T-cell (primary cell): Measurements from ENCODE around the gene DHRS12. TPM values are rescaled to one million over a fixed set of nuclear protein-coding genes. Genes with fewer than 3 reads are reported as not detected.

Experiments used
- ATAC-seq, 4 experiments: fragments of 200-7000 bp in 3 of 4; fragments of 150-1000 bp in 1 of 4; cut with Tn5 transposase; replicated peaks in 1 of 4; 1 replicate in 3 of 4; 2 replicates in 1 of 4; pipeline ENCODE4 v1.10.0; 2021; ENCODE audit warnings: moderate library complexity in 3 of 4, mild to moderate bottlenecking in 2 of 4, moderate number of reproducible peaks in 1 of 4
- CTCF ChIA-PET, 2 donors: fragments of 300-600 bp; sonication (Branson Sonifier 250); formaldehyde crosslinking; loops; one replicate each; lab custom pipeline; 2022; ENCODE audit warnings: antibody characterized with exemption in 2 of 2; lab: Charles Lee
- POLR2A ChIA-PET, 2 donors: fragments of 300-600 bp; sonication (Branson Sonifier 250); formaldehyde crosslinking; loops; one replicate each; lab custom pipeline; 2022; ENCODE audit warnings: antibody characterized with exemption in 2 of 2; lab: Charles Lee
- DNase-seq, 35 experiments: peaks; one replicate each; pipeline versions ENCODE4 v3.0.0 to v3.0.0-alpha.2; 2013 to 2023
- H3K27ac ChIP-seq: one replicate; pipeline ENCODE4 v1.5.1; 2013; ENCODE audit warnings: low read length
- H3K27me3 ChIP-seq, 2 experiments: replicated peaks in 1 of 2; 1 replicate in 1 of 2; 2 replicates in 1 of 2; pipeline versions ENCODE4 v1.6.1 to v1.7.0; 2013; ENCODE audit warnings: low read length in 1 of 2, mixed read lengths in 1 of 2; ENCODE audit not compliant: control insufficient read depth in 2 of 2, insufficient read depth in 2 of 2; ENCODE audit errors: extremely low read depth in 1 of 2
- H3K36me3 ChIP-seq, 2 donors: 1 replicate in 1 of 2; 2 replicates in 1 of 2; pipeline versions ENCODE4 v1.6.1 to v1.7.0; 2013; ENCODE audit warnings: low read length in 1 of 2; ENCODE audit not compliant: control insufficient read depth in 2 of 2, insufficient read depth in 1 of 2; ENCODE audit errors: extremely low read depth in 1 of 2
- H3K4me1 ChIP-seq, 2 experiments: 1 replicate in 1 of 2; 2 replicates in 1 of 2; pipeline versions ENCODE4 v1.6.1 to v1.7.0; 2013; ENCODE audit warnings: low read length in 2 of 2, mixed read lengths in 1 of 2; ENCODE audit not compliant: insufficient read depth in 2 of 2, control insufficient read depth in 1 of 2; ENCODE audit errors: extremely low read depth in 1 of 2
- H3K4me3 ChIP-seq, 2 donors: 1 replicate in 1 of 2; 2 replicates in 1 of 2; pipeline versions ENCODE4 v1.5.1 to v1.7.0; 2013; ENCODE audit warnings: mild to moderate bottlenecking in 2 of 2, low read length in 1 of 2, moderate library complexity in 1 of 2; ENCODE audit not compliant: control insufficient read depth in 1 of 2; ENCODE audit errors: extremely low read depth in 1 of 2
- H3K9me3 ChIP-seq: 2 replicates; pipeline ENCODE4 v1.7.0; 2013
- H3K27ac Mint-ChIP-seq, 2 donors: one replicate each; pipeline ENCODE4 v1.8.0; 2020 to 2021; ENCODE audit warnings: mild to moderate bottlenecking in 2 of 2, mixed read lengths in 2 of 2
- H3K27me3 Mint-ChIP-seq, 2 donors: one replicate each; pipeline ENCODE4 v1.8.0; 2021 to 2022; ENCODE audit warnings: mixed read lengths in 2 of 2
- H3K36me3 Mint-ChIP-seq: one replicate; pipeline ENCODE4 v1.8.0; 2021; ENCODE audit warnings: mixed read lengths
- H3K4me1 Mint-ChIP-seq, 3 donors: one replicate each; pipeline ENCODE4 v1.8.0; 2020 to 2022; ENCODE audit warnings: mixed read lengths in 3 of 3, mild to moderate bottlenecking in 1 of 3
- H3K4me3 Mint-ChIP-seq, 3 donors: one replicate each; pipeline ENCODE4 v1.8.0; 2020 to 2022; ENCODE audit warnings: mild to moderate bottlenecking in 3 of 3, mixed read lengths in 3 of 3, moderate library complexity in 3 of 3
- H3K9me3 Mint-ChIP-seq, 3 donors: one replicate each; pipeline ENCODE4 v1.8.0; 2020 to 2022; ENCODE audit warnings: mixed read lengths in 3 of 3
- WGBS: methylation state at CpG from one replicate; pipeline ENCODE4 v1.1.5; 2013; ENCODE audit warnings: missing lambda C conversion rate; ENCODE audit not compliant: insufficient coverage; 5-methylcytosine and 5-hydroxymethylcytosine counted together
- total RNA-seq, 35 experiments: library from RNA in 6 of 35; stranded (reverse) in 6 of 35; fragments of 120-200 nt in 1 of 35; gene quantifications; one replicate each; pipeline versions ENCODE4 v1.2.1 to v1.2.4 and lab custom pipeline; 2013 to 2026

DHRS12 gene
- total RNA-seq, 5 donors from 2014 or later (not counting 1 experiment from before 2014, with no cell fraction given), result 18.1 to 27.8 (median 21.7) TPM

DNA sequence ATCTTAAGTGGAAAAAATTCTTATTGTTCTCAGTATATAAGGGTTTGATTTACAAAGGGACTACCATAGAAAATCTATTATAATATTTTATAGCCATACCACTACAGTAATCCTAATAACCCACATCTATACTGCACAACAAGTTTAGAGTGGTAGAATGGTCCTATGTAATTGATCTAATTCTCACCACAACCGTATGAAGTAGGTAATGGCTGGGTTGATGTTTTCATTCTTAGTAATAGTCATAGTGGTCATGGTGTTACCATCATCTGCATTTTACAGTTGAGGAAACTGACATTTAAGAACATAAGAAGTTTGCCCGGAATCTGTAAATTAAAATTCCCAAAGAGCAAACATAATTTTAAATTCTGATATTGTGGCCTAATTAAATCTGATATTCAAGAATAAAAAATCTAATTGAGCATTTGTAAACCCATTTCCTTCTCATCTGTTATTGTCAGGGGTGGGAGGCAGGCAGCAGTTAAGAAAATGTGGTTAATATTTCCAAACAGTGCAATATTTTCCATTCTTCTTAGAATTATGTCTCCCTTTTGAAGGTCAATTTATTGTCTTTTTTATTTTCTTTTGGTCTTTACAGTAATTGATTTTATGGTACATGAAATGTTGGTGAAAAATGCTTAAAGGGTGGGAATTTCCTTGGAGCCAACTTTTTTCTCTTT is 65.6 kb downstream of the DHRS12 start:
- no peak for ATAC-seq
- H3K4me1 Mint-ChIP-seq, result peaks cover 0 to 8% (median 4%) of the 10 kb centered on the region in 3 donors
- no peak overlapping the region for H3K4me3 ChIP-seq
- no peak for DNase-seq
- H3K27me3 Mint-ChIP-seq, result no peaks in the 10 kb centered on the region
- ChIA-PET CTCF (interaction anchor here in 1 of 2 donors (0.6 kb wide), 1 partner anchor 9 kb away, joined by 4 read pairs; no protein-coding TSS in a partner anchor), POLR2A (no interaction called here)
- no peak overlapping the region for H3K27ac Mint-ChIP-seq
- no peak overlapping the region for H3K4me3 Mint-ChIP-seq
- peaks cover 0 to 6% of the 10 kb centered on the region in 2 experiments for H3K4me1 ChIP-seq
- no peaks in the 10 kb centered on the region for H3K27me3 ChIP-seq
- H3K36me3 ChIP-seq, result peaks cover 0 to 29% of the 10 kb centered on the region in 2 donors
- peaks cover 67% of the 10 kb centered on the region for H3K36me3 Mint-ChIP-seq
- no peak overlapping the region for H3K27ac ChIP-seq
- H3K9me3 ChIP-seq, result no peaks in the 10 kb centered on the region
- WGBS, result no CpG with 5 or more reads among the region's 2 CpGs
- no peaks in the 10 kb centered on the region for H3K9me3 Mint-ChIP-seq

DNA sequence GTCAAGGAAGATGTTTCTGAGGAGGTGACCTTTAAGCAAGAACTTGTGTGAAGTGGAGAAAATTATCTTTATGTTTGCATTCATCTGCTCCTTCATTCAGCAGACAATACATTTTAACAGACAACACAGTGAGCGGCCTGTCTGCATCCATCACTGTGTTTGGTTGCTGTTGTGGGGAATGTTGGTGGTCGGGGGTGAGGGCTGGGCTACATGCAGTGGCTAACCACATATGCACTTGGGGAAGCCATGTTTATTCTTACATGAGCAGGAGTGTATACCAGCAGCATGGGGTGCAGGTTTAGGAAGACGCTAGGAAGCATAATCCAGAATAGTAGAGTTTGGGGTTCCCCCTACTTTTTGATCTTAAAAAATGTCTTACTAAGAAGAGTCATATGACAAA is 66.4 kb downstream of the DHRS12 start:
- Mint-ChIP-seq H3K9me3 (no peaks in the 10 kb centered on the region), H3K27ac (peak overlapping the region in 1 of 2 donors; percentile 58), H3K36me3 (peaks cover 64% of the 10 kb centered on the region), H3K4me3 (no peak overlapping the region), H3K4me1 (peaks cover 0 to 8% (median 4%) of the 10 kb centered on the region in 3 donors), H3K27me3 (no peaks in the 10 kb centered on the region)
- DNase-seq (peak in 1 of 35 experiments; percentile 6), ATAC-seq (no peak)
- no peak overlapping the region for H3K4me3 ChIP-seq
- CTCF ChIA-PET, result interaction anchor here in 1 of 2 donors (0.6 kb wide), 1 partner anchor 9 kb away, joined by 3 read pairs; no protein-coding TSS in a partner anchor
- H3K36me3 ChIP-seq, result peaks cover 0 to 29% of the 10 kb centered on the region in 2 donors
- no peaks in the 10 kb centered on the region for H3K27me3 ChIP-seq
- no peak overlapping the region for H3K27ac ChIP-seq
- POLR2A ChIA-PET, result interaction anchor here (0.6 kb wide), 2 partner anchors 8 to 1958 kb away, joined by 3 to 11 read pairs; no protein-coding TSS in a partner anchor
- no peaks in the 10 kb centered on the region for H3K9me3 ChIP-seq
- WGBS, result 25% methylated on average over 1 of the region's 3 CpGs
- peaks cover 0 to 6% of the 10 kb centered on the region in 2 experiments for H3K4me1 ChIP-seq

DNA sequence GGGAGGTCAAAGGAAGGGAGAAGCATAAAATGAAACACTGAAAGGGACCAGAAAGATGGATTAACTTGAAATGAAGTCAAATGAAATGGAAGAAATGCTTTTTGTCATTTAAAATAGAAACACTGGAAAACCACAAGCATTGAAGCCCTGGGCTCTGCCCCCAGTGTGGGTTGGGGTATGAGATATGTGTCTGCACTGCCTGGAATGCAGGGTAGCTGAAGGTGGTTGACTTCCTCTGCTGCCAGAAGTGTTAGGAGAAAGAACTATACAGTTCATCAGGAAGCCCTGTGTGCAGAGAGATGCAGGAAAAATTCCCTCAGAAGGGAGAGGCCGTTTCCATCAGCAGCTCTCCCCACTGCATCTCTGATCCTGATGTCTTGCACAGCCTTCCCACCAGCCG is 69.2 kb downstream of the DHRS12 start:
- 80% methylated on average over 2 of the region's 2 CpGs for WGBS
- DNase-seq (no peak), ATAC-seq (no peak)
- H3K9me3 Mint-ChIP-seq, result no peaks in the 10 kb centered on the region
- H3K27ac ChIP-seq, result no peak overlapping the region
- POLR2A ChIA-PET, result no interaction called here
- H3K27me3 ChIP-seq, result no peaks in the 10 kb centered on the region
- peaks cover 0 to 15% of the 10 kb centered on the region in 2 experiments for H3K4me1 ChIP-seq
- no peaks in the 10 kb centered on the region for H3K9me3 ChIP-seq
- peaks cover 0 to 12% (median 7%) of the 10 kb centered on the region in 3 donors for H3K4me1 Mint-ChIP-seq
- no peaks in the 10 kb centered on the region for H3K27me3 Mint-ChIP-seq
- H3K27ac Mint-ChIP-seq, result no peak overlapping the region
- no peak overlapping the region for H3K4me3 ChIP-seq
- CTCF ChIA-PET, result no interaction called here
- peaks cover 0 to 28% of the 10 kb centered on the region in 2 donors for H3K36me3 ChIP-seq
- peaks cover 53% of the 10 kb centered on the region for H3K36me3 Mint-ChIP-seq
- H3K4me3 Mint-ChIP-seq, result no peak overlapping the region

DNA sequence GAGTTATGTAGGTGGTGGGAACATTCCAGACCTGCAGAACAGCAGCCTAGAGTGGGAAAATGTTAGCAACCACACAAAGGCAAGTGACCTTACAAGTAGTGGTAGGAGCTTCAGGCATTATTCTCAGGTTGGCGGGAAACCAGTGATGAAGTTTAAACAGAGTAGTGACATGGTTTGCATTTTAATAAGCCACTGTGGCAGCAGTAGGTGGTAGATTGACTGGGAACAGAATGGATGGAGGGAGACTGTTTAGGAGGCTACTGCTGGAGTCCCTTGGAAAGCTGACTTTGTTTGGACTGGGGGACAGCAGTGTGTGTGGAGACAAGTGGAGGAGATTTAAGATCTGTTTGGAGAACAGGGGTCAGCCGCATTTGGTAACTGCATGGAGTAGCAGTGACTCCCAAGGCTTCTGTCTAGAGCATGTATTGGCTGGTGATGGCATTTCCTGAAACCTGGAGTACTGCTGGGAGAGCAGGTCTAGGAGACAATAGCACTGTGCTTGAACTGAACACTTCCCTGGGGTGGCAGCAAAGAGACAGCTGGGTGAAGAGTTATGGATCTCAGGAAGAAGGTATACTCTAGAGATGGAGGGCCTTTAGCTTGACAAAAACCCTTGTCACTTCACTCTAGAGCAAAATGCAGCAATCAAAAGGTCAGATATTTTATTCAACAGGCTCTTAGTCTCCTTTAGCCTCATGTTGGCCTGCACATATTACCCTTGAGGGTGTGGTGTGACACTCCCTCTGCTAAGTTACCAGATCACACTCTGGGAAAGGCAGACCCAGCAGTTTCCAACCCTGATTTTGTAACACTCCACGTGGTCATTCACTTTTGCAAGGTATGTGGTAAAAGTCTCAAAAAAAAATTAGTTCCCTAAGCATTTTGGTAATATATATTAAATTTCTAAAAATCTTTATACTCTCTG is 70.3 kb downstream of the DHRS12 start:
- Mint-ChIP-seq H3K9me3 (no peaks in the 10 kb centered on the region), H3K27ac (no peak overlapping the region), H3K36me3 (peaks cover 42% of the 10 kb centered on the region), H3K4me3 (no peak overlapping the region), H3K4me1 (peaks cover 0 to 12% (median 7%) of the 10 kb centered on the region in 3 donors), H3K27me3 (no peaks in the 10 kb centered on the region)
- ChIA-PET POLR2A (no interaction called here), CTCF (no interaction called here)
- H3K27me3 ChIP-seq, result no peaks in the 10 kb centered on the region
- H3K36me3 ChIP-seq, result peaks cover 0 to 20% of the 10 kb centered on the region in 2 donors
- no peak overlapping the region for H3K27ac ChIP-seq
- no peaks in the 10 kb centered on the region for H3K9me3 ChIP-seq
- 100% methylated on average over 2 of the region's 3 CpGs for WGBS
- H3K4me3 ChIP-seq, result no peak overlapping the region
- DNase-seq (no peak), ATAC-seq (no peak)
- peaks cover 0 to 15% of the 10 kb centered on the region in 2 experiments for H3K4me1 ChIP-seq

DNA sequence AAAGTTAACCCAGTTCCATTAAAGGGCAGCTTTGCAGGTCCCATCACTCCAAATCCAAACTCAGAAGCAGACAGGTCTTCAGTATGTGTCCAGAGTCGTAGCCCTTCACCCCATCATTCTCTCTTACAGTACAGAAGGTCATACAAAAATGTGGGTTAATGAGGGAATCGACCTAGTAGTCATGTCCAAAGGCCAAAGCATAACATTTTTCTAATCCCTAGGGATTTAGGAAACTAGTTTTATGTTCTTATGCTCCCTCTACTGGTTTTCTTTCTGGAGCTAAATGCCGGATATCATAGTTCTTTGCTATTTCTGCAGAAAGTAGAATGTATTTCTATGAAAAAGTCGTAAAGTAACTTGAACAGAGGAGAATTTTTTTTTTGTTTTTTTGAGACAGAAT is 72.2 kb downstream of the DHRS12 start:
- no peaks in the 10 kb centered on the region for H3K27me3 ChIP-seq
- H3K27ac Mint-ChIP-seq, result no peak overlapping the region
- no peak for DNase-seq
- CTCF ChIA-PET, result no interaction called here
- peaks cover 0 to 6% (median 6%) of the 10 kb centered on the region in 3 donors for H3K4me1 Mint-ChIP-seq
- no peaks in the 10 kb centered on the region for H3K9me3 ChIP-seq
- no peak overlapping the region for H3K27ac ChIP-seq
- POLR2A ChIA-PET, result no interaction called here
- H3K27me3 Mint-ChIP-seq, result no peaks in the 10 kb centered on the region
- peaks cover 0 to 30% of the 10 kb centered on the region in 2 donors for H3K36me3 ChIP-seq
- peaks cover 48% of the 10 kb centered on the region for H3K36me3 Mint-ChIP-seq
- no peaks in the 10 kb centered on the region for H3K9me3 Mint-ChIP-seq
- WGBS, result 100% methylated on average over 2 of the region's 4 CpGs
- ATAC-seq, result no peak
- H3K4me1 ChIP-seq, result peaks cover 0 to 9% of the 10 kb centered on the region in 2 experiments
- H3K4me3 Mint-ChIP-seq, result no peak overlapping the region
- H3K4me3 ChIP-seq, result no peak overlapping the region

DNA sequence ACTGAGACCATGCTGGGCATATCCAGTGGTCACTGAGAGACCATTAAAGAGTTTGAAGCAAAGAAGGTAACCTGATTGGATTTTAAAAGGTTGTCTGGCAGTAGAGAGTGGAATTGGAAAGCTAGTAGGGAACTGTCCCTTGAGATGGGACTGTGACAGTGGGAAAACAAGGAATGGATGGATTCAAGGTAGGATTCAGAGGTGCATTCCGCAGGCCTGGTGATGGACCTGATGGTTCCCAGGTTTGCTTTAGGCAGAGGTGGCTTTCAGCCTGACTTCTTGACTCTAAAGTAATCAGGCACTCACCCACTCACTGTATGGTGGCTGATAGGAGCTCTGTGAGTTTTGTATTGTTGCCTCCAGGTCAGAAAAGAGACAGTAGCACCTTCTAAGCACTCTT is 73.0 kb downstream of the DHRS12 start:
- no peak for DNase-seq
- H3K27me3 Mint-ChIP-seq, result no peaks in the 10 kb centered on the region
- H3K4me3 Mint-ChIP-seq, result no peak overlapping the region
- no peaks in the 10 kb centered on the region for H3K9me3 ChIP-seq
- H3K36me3 ChIP-seq, result peaks cover 0 to 30% of the 10 kb centered on the region in 2 donors
- H3K36me3 Mint-ChIP-seq, result peaks cover 46% of the 10 kb centered on the region
- H3K4me3 ChIP-seq, result no peak overlapping the region
- no CpG with 5 or more reads among the region's 1 CpG for whole genome bisulfite sequencing
- H3K9me3 Mint-ChIP-seq, result no peaks in the 10 kb centered on the region
- peaks cover 0 to 9% of the 10 kb centered on the region in 2 experiments for H3K4me1 ChIP-seq
- no peaks in the 10 kb centered on the region for H3K27me3 ChIP-seq
- CTCF ChIA-PET, result no interaction called here
- H3K4me1 Mint-ChIP-seq, result peaks cover 0 to 6% (median 4%) of the 10 kb centered on the region in 3 donors
- no peak overlapping the region for H3K27ac ChIP-seq
- ATAC-seq, result no peak
- H3K27ac Mint-ChIP-seq, result no peak overlapping the region
- POLR2A ChIA-PET, result interaction anchor here in 1 of 2 donors (0.5 kb wide), 1 partner anchor 280 kb away, joined by 3 read pairs; no protein-coding TSS in a partner anchor
